ENCODE data around the gene TNRC18. TPM values are rescaled to one million over a fixed set of nuclear protein-coding genes. Genes with fewer than 3 reads are reported as not detected.

The TNRC18 gene
- total and polyA plus RNA-seq, 9 of the 15 experiments (the other 6 are each of a cell fraction or from before 2014, with no cell fraction given): 0.03 to 43.2 (median 18.0) TPM

GRCh38 chr7:5423306-5423975 is at the start of gene TNRC18 (continued):
- TF ChIP-seq, protein P1, sequence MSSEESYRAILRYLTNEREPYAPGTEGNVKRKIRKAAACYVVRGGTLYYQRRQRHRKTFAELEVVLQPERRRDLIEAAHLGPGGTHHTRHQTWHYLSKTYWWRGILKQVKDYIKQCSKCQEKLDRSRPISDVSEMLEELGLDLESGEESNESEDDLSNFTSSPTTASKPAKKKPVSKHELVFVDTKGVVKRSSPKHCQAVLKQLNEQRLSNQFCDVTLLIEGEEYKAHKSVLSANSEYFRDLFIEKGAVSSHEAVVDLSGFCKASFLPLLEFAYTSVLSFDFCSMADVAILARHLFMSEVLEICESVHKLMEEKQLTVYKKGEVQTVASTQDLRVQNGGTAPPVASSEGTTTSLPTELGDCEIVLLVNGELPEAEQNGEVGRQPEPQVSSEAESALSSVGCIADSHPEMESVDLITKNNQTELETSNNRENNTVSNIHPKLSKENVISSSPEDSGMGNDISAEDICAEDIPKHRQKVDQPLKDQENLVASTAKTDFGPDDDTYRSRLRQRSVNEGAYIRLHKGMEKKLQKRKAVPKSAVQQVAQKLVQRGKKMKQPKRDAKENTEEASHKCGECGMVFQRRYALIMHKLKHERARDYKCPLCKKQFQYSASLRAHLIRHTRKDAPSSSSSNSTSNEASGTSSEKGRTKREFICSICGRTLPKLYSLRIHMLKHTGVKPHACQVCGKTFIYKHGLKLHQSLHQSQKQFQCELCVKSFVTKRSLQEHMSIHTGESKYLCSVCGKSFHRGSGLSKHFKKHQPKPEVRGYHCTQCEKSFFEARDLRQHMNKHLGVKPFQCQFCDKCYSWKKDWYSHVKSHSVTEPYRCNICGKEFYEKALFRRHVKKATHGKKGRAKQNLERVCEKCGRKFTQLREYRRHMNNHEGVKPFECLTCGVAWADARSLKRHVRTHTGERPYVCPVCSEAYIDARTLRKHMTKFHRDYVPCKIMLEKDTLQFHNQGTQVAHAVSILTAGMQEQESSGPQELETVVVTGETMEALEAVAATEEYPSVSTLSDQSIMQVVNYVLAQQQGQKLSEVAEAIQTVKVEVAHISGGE (CRISPR knock-in tag; IDR thresholded peaks at IDR 0.05): 0 out of 6 replicates have a peak, but pooled peaks of 1 of the 3 experiments have one; percentile 31
- TF ChIP-seq EZH2 (IDR thresholded peaks at IDR 0.05; ENCODE audit: borderline replicate concordance, low read depth, low read length): no peak
- no peak for TF ChIP-seq HEY1 (CRISPR knock-in tag; IDR thresholded peaks at IDR 0.05; ENCODE audit: borderline replicate concordance)
- TF ChIP-seq MIER1 (IDR thresholded peaks at IDR 0.05; ENCODE audit: low read depth): no peak
- TF ChIP-seq WHSC1 (IDR thresholded peaks at IDR 0.05; ENCODE audit: low read length): no peak
- TF ChIP-seq HDAC6 (IDR thresholded peaks at IDR 0.05; ENCODE audit: low read depth, low read length): no peak
- no peak for TF ChIP-seq ZNF12 (CRISPR knock-in tag; IDR thresholded peaks at IDR 0.05)
- no peak for TF ChIP-seq BRD9 (IDR thresholded peaks at IDR 0.05; ENCODE audit: low read depth, partially characterized antibody)
- no peak for TF ChIP-seq SAP30 (IDR thresholded peaks at IDR 0.05; ENCODE audit: borderline replicate concordance, insufficient read depth, low read depth, low read length, poor library complexity, severe bottlenecking)
- no peak for TF ChIP-seq NR1H2 (CRISPR knock-in tag; IDR thresholded peaks at IDR 0.05)
- no peak for TF ChIP-seq EP300 (IDR thresholded peaks at IDR 0.05; ENCODE audit: low read length)
- no peak for TF ChIP-seq MYBL2 (IDR thresholded peaks at IDR 0.05; ENCODE audit: low read depth)
- no peak for TF ChIP-seq MYBL2 (CRISPR knock-in tag; IDR thresholded peaks at IDR 0.05; ENCODE audit: borderline replicate concordance)
- TF ChIP-seq SMAD1 (IDR thresholded peaks at IDR 0.05; ENCODE audit: low read depth, low read length, partially characterized antibody): no peak
- TF ChIP-seq, protein P2, sequence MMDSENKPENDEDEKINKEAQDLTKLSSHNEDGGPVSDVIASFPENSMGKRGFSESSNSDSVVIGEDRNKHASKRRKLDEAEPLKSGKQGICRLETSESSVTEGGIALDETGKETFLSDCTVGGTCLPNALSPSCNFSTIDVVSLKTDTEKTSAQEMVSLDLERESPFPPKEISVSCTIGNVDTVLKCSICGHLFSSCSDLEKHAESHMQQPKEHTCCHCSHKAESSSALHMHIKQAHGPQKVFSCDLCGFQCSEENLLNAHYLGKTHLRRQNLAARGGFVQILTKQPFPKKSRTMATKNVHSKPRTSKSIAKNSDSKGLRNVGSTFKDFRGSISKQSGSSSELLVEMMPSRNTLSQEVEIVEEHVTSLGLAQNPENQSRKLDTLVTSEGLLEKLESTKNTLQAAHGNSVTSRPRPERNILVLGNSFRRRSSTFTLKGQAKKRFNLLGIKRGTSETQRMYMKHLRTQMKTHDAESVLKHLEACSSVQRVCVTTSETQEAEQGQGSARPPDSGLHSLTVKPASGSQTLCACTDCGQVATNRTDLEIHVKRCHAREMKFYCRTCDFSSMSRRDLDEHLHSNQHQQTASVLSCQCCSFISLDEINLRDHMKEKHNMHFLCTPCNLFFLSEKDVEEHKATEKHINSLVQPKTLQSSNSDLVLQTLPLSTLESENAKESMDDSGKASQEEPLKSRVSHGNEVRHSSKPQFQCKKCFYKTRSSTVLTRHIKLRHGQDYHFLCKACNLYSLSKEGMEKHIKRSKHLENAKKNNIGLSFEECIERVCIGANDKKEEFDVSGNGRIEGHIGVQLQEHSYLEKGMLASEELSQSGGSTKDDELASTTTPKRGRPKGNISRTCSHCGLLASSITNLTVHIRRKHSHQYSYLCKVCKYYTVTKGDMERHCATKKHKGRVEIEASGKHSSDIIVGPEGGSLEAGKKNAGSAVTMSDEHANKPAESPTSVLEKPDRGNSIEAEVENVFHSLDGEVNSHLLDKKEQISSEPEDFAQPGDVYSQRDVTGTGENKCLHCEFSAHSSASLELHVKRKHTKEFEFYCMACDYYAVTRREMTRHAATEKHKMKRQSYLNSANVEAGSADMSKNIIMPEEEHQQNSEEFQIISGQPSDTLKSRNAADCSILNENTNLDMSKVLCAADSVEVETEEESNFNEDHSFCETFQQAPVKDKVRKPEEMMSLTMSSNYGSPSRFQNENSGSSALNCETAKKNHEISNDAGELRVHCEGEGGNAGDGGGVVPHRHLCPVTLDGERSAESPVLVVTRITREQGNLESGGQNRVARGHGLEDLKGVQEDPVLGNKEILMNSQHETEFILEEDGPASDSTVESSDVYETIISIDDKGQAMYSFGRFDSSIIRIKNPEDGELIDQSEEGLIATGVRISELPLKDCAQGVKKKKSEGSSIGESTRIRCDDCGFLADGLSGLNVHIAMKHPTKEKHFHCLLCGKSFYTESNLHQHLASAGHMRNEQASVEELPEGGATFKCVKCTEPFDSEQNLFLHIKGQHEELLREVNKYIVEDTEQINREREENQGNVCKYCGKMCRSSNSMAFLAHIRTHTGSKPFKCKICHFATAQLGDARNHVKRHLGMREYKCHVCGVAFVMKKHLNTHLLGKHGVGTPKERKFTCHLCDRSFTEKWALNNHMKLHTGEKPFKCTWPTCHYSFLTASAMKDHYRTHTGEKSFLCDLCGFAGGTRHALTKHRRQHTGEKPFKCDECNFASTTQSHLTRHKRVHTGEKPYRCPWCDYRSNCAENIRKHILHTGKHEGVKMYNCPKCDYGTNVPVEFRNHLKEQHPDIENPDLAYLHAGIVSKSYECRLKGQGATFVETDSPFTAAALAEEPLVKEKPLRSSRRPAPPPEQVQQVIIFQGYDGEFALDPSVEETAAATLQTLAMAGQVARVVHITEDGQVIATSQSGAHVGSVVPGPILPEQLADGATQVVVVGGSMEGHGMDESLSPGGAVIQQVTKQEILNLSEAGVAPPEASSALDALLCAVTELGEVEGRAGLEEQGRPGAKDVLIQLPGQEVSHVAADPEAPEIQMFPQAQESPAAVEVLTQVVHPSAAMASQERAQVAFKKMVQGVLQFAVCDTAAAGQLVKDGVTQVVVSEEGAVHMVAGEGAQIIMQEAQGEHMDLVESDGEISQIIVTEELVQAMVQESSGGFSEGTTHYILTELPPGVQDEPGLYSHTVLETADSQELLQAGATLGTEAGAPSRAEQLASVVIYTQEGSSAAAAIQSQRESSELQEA (IDR thresholded peaks at IDR 0.05; ENCODE audit: low read depth): no peak
- TF ChIP-seq ZFP36 (IDR thresholded peaks at IDR 0.05; ENCODE audit: low read depth, low read length, partially characterized antibody): no peak
